DOHH2 (cell line): ENCODE results near the gene CD151.

Source experiments
- H3F3A ChIP-seq: fragments of 200-600 bp; sonication (generic), shearing (Covaris generic); 2 replicates; pipeline ENCODE4 v1.6.0; 2016; ENCODE audit warnings: antibody characterized with exemption, mild to moderate bottlenecking; ENCODE audit not compliant: control insufficient read depth, insufficient read depth
- H3K27ac ChIP-seq: fragments of 200-600 bp; sonication (generic); 2 replicates; pipeline ENCODE4 v1.5.1; 2014; ENCODE audit warnings: low read depth, mild to moderate bottlenecking, low read length, moderate library complexity
- H3K27me3 ChIP-seq: fragments of 200-600 bp; sonication (generic); 2 replicates; pipeline ENCODE4 v1.6.1; 2014; ENCODE audit warnings: mild to moderate bottlenecking, low read length, mixed read lengths; ENCODE audit not compliant: control insufficient read depth
- H3K36me3 ChIP-seq: fragments of 200-600 bp; sonication (generic); 2 replicates; pipeline ENCODE4 v1.6.1; 2014; ENCODE audit warnings: mild to moderate bottlenecking, low read length, moderate library complexity, mixed read lengths; ENCODE audit not compliant: control insufficient read depth
- H3K4me1 ChIP-seq: fragments of 200-600 bp; sonication (generic); 2 replicates; pipeline ENCODE4 v1.6.1; 2014; ENCODE audit warnings: mild to moderate bottlenecking, low read length, mixed read lengths; ENCODE audit not compliant: control insufficient read depth
- H3K4me2 ChIP-seq: fragments of 200-600 bp; sonication (generic); 2 replicates; pipeline ENCODE4 v1.6.0; 2014; ENCODE audit warnings: mild to moderate bottlenecking, low read length, moderate library complexity
- H3K4me3 ChIP-seq: fragments of 200-600 bp; sonication (generic); 2 replicates; pipeline ENCODE4 v1.5.1; 2014; ENCODE audit warnings: mild to moderate bottlenecking, low read length, mixed read lengths
- H3K79me2 ChIP-seq: fragments of 200-600 bp; sonication (generic); 2 replicates; pipeline ENCODE4 v1.6.1; 2014; ENCODE audit warnings: mild to moderate bottlenecking, low read length, mixed read lengths; ENCODE audit not compliant: control insufficient read depth
- H3K9me2 ChIP-seq: fragments of 200-600 bp; sonication (generic); replicated peaks from 2 replicates; pipeline ENCODE4 v1.6.1; 2014; ENCODE audit warnings: mild to moderate bottlenecking, low read length, mixed read lengths; ENCODE audit not compliant: control insufficient read depth
- H3K9me3 ChIP-seq: fragments of 200-600 bp; sonication (generic); 2 replicates; pipeline ENCODE4 v1.6.1; 2014; ENCODE audit warnings: antibody characterized with exemption, low read length, mixed read lengths; ENCODE audit not compliant: control insufficient read depth, insufficient read depth
- H4K20me1 ChIP-seq: fragments of 200-600 bp; sonication (generic); 2 replicates; pipeline ENCODE4 v1.6.0; 2014; ENCODE audit warnings: low read depth, mild to moderate bottlenecking, antibody characterized with exemption, low read length, moderate library complexity; ENCODE audit not compliant: control insufficient read depth, insufficient read depth
- CTCF ChIP-seq: fragments of 200-600 bp; sonication (generic); IDR thresholded peaks from one replicate; pipeline ENCODE4 v1.5.1; 2014; ENCODE audit warnings: antibody characterized with exemption, mild to moderate bottlenecking, low read depth, low read length; ENCODE audit not compliant: poor library complexity, severe bottlenecking
- EZH2phosphoT487 ChIP-seq: fragments of 200-600 bp; sonication (generic); IDR thresholded peaks from 2 replicates; pipeline ENCODE4 v1.6.1; 2017; ENCODE audit warnings: borderline replicate concordance, mild to moderate bottlenecking, antibody characterized with exemption, low read length, moderate library complexity, mixed read lengths

The CD151 gene

GRCh38 chr11:800473-800872 lies 32.3 kb upstream of the CD151 start:
- peaks cover 42% of the 10 kb centered on the region for H3K4me1 ChIP-seq
- H3K27ac ChIP-seq, result no peak overlapping the region
- peaks cover 4% of the 10 kb centered on the region; the same call in 1 of the 2 replicates for H4K20me1 ChIP-seq
- peaks cover 12% of the 10 kb centered on the region; the same call in 1 of the 2 replicates for H3F3A ChIP-seq
- no peaks in the 10 kb centered on the region for H3K27me3 ChIP-seq
- no peak for TF ChIP-seq CTCF
- TF ChIP-seq EZH2phosphoT487, result no peak
- H3K9me2 ChIP-seq, result no peaks in the 10 kb centered on the region
- peaks cover 36% of the 10 kb centered on the region for H3K79me2 ChIP-seq
- no peaks in the 10 kb centered on the region for H3K9me3 ChIP-seq
- no peak overlapping the region for H3K4me2 ChIP-seq
- peaks cover 52% of the 10 kb centered on the region for H3K36me3 ChIP-seq
- H3K4me3 ChIP-seq, result no peak overlapping the region

- Histone ChIP-seq H3K36me3 (peaks cover 54% of the 10 kb centered on the region), H3F3A (peaks cover 12% of the 10 kb centered on the region; the same call in 1 of the 2 replicates), H4K20me1 (peaks cover 4% of the 10 kb centered on the region; the same call in 1 of the 2 replicates), H3K4me3 (no peak overlapping the region), H3K27ac (no peak overlapping the region), H3K4me2 (no peak overlapping the region), H3K4me1 (peaks cover 44% of the 10 kb centered on the region), H3K79me2 (peaks cover 32% of the 10 kb centered on the region), H3K9me3 (no peaks in the 10 kb centered on the region), H3K27me3 (no peaks in the 10 kb centered on the region), H3K9me2 (no peaks in the 10 kb centered on the region)
- no peak for TF ChIP-seq EZH2phosphoT487
- no peak for TF ChIP-seq CTCF
These were observed 31.5 kb upstream of the CD151 start for GRCh38 chr11:801097-801780.

- no peaks in the 10 kb centered on the region for H3K9me3 ChIP-seq
- no peaks in the 10 kb centered on the region for H3K27me3 ChIP-seq
- no peak overlapping the region for H3K27ac ChIP-seq
- H3K4me2 ChIP-seq, result no peak overlapping the region
- peaks cover 54% of the 10 kb centered on the region for H3K36me3 ChIP-seq
- H3K79me2 ChIP-seq, result peaks cover 29% of the 10 kb centered on the region
- H3K9me2 ChIP-seq, result no peaks in the 10 kb centered on the region
- TF ChIP-seq EZH2phosphoT487, result no peak
- TF ChIP-seq CTCF, result no peak
- peaks cover 36% of the 10 kb centered on the region for H3K4me1 ChIP-seq
- peaks cover 6% of the 10 kb centered on the region; the same call in 1 of the 2 replicates for H3F3A ChIP-seq
- H4K20me1 ChIP-seq, result no peaks in the 10 kb centered on the region
- no peak overlapping the region for H3K4me3 ChIP-seq
These were observed 30.6 kb upstream of the CD151 start for GRCh38 chr11:802018-802617.
